Mucosa of descending colon (tissue), 3 donors: Measurements from ENCODE around the gene FXR2. TPM values are rescaled to one million over a fixed set of nuclear protein-coding genes. Genes with fewer than 3 reads are reported as not detected.

Experiments used
- ATAC-seq: fragments of 200-7000 bp; cut with Tn5 transposase; one replicate; pipeline ENCODE4 v1.9.1; 2020; ENCODE audit warnings: mild to moderate bottlenecking, moderate library complexity
- DNase-seq, 3 donors: peaks; one replicate each; pipeline ENCODE4 v3.0.0-alpha.2; 2020
- H3K36me3 ChIP-seq: fragments of 200-600 bp; one replicate; pipeline ENCODE4 v1.8.0; 2021; ENCODE audit warnings: low read depth, mild to moderate bottlenecking
- H3K4me1 ChIP-seq: fragments of 200-600 bp; one replicate; pipeline ENCODE4 v1.8.0; 2021; ENCODE audit warnings: low read depth, mild to moderate bottlenecking
- H3K4me3 ChIP-seq: fragments of 200-600 bp; one replicate; pipeline ENCODE4 v1.8.0; 2021; ENCODE audit warnings: mild to moderate bottlenecking
- H3K9me3 ChIP-seq: fragments of 200-600 bp; one replicate; pipeline ENCODE4 v1.8.0; 2021; ENCODE audit warnings: mild to moderate bottlenecking
- intact Hi-C, 2 donors: fragments of 100-400 bp; cut with DNase I in 1 of 2; cut with micrococcal nuclease in 1 of 2; formaldehyde crosslinking; loops; one replicate each; pipeline versions ENCODE4 v1.11.0 to v1.11.1; 2022; cut with DNase I, micrococcal nuclease
- total RNA-seq, 3 donors: library from RNA; stranded (reverse); fragmentation: NEBNext Ultra II Directional in 2 of 3; extraction: Animal tissue kit (Norgen Biotek cat#: 25700) in 2 of 3; gene quantifications; one replicate each; pipeline versions ENCODE4 v1.2.1 to v1.2.4, GENCODE V29; 2021 to 2023
- TF ChIP-seq, protein P1 (sequence below): fragments of 200-600 bp; IDR thresholded peaks from one replicate; pipeline ENCODE4 v1.8.0; 2022; ENCODE audit warnings: antibody characterized with exemption, mild to moderate bottlenecking
- donor health status: DM: no; HTN: no; CAD: no; lungs with moderate emphysema.
- donor health status: DM: no; HTN: no; CAD: no.
- donor health status: DM: no; HTN: yes; CAD: no.

FXR2 gene
- total RNA-seq, 3 donors from 2014 or later, result 23.0 to 53.3 (median 28.1) TPM

DNA sequence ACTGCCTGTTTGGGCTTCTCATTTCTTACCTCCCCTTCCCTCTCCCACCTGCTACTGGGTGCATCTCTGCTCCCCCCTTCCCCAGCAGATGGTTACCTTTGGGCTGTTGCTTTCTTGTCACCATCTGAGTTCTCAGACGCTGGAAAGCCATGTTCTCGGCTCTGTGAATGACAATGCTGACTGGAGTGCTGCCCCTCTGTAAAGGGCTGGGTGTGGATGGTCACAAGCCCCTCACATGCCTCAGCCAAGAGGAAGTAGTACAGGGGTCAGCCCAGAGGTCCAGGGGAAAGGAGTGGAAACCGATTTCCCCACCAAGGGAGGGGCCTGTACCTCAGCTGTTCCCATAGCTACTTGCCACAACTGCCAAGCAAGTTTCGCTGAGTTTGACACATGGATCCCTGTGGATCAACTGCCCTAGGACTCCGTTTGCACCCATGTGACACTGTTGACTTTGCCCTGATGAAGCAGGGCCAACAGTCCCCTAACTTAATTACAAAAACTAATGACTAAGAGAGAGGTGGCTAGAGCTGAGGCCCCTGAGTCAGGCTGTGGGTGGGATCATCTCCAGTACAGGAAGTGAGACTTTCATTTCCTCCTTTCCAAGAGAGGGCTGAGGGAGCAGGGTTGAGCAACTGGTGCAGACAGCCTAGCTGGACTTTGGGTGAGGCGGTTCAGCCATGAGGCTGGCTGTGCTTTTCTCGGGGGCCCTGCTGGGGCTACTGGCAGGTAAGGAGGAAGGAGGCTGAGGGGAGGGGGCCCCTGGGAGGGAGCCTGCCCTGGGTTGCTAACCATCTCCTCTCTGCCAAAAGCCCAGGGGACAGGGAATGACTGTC is 35.5 kb downstream of the FXR2 start, which contains the start of gene CD68:
Gene CD68, plus strand, starts transcription at position 638 of the 833 bp plus-strand sequence. Its CDS starts 40 bp downstream, at position 678.
- peak; percentile 77 for ATAC-seq
- peaks cover 30% of the 10 kb centered on the region for H3K36me3 ChIP-seq
- H3K4me3 ChIP-seq, result no peak within 1 kb of the TSS
- DNase-seq, result peak; percentile 73 to 82 (median 75)
- TF ChIP-seq, protein P1, sequence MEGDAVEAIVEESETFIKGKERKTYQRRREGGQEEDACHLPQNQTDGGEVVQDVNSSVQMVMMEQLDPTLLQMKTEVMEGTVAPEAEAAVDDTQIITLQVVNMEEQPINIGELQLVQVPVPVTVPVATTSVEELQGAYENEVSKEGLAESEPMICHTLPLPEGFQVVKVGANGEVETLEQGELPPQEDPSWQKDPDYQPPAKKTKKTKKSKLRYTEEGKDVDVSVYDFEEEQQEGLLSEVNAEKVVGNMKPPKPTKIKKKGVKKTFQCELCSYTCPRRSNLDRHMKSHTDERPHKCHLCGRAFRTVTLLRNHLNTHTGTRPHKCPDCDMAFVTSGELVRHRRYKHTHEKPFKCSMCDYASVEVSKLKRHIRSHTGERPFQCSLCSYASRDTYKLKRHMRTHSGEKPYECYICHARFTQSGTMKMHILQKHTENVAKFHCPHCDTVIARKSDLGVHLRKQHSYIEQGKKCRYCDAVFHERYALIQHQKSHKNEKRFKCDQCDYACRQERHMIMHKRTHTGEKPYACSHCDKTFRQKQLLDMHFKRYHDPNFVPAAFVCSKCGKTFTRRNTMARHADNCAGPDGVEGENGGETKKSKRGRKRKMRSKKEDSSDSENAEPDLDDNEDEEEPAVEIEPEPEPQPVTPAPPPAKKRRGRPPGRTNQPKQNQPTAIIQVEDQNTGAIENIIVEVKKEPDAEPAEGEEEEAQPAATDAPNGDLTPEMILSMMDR, result no peak
- intact Hi-C loops, result no loop called here
- H3K4me1 ChIP-seq, result peaks cover 39% of the 10 kb centered on the region
- no peaks in the 10 kb centered on the region for H3K9me3 ChIP-seq

DNA sequence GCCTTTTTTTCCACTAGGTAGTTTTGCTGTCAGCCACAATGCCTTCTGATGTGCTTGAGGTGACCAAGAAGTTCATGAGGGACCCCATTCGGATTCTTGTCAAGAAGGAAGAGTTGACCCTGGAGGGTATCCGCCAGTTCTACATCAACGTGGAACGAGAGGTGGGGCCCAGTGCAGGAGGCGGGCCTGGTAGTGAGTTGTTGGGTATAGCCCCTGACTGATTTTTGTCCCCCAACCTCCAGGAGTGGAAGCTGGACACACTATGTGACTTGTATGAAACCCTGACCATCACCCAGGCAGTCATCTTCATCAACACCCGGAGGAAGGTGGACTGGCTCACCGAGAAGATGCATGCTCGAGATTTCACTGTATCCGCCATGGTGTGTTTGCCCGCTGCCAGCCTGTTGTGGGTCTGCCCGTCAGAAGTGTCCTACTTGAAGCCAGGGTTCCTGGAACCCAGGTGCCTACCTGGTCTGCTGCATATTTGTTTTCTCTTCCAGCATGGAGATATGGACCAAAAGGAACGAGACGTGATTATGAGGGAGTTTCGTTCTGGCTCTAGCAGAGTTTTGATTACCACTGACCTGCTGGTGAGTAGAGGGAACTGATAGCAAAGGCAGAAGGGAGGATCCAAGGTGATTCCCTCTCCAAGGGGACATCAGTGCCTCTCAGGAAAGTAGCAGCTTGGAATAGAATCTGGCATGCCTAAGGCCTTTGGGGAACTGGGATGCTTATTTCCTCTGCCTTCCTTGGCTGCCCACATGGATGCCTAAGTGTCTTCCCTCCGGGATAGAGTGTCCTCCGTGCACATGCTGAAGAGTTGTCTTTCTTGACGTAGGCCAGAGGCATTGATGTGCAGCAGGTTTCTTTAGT is 37.1 kb downstream of the FXR2 start:
- peak in 2 of 3 donors; percentile 11 to 15 for DNase-seq
- intact Hi-C loops, result no loop called here
- TF ChIP-seq, protein P1, result no peak
- no peak overlapping the region for H3K4me3 ChIP-seq
- H3K4me1 ChIP-seq, result peaks cover 35% of the 10 kb centered on the region
- H3K36me3 ChIP-seq, result peaks cover 23% of the 10 kb centered on the region
- no peak for ATAC-seq
- H3K9me3 ChIP-seq, result no peaks in the 10 kb centered on the region

DNA sequence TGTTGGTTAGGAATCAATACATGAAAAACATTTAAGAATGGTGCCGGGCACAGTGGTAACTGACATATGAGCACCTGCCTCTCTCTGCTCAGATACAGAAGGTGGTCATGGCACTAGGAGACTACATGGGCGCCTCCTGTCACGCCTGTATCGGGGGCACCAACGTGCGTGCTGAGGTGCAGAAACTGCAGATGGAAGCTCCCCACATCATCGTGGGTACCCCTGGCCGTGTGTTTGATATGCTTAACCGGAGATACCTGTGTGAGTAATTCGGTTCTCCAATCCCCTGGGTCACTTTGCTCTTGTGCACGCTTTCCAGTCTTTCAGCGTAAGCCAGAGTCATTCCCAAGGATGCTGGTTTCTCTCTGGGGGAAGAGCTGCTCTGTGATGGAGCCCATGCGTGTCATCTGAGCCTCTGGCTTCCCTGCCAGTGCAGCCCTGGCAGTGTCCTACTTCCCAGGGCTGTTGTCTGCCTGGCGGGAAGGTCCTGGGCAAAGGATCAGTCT is 38.2 kb downstream of the FXR2 start:
- H3K4me1 ChIP-seq, result peaks cover 40% of the 10 kb centered on the region
- no peak for ATAC-seq

DNA sequence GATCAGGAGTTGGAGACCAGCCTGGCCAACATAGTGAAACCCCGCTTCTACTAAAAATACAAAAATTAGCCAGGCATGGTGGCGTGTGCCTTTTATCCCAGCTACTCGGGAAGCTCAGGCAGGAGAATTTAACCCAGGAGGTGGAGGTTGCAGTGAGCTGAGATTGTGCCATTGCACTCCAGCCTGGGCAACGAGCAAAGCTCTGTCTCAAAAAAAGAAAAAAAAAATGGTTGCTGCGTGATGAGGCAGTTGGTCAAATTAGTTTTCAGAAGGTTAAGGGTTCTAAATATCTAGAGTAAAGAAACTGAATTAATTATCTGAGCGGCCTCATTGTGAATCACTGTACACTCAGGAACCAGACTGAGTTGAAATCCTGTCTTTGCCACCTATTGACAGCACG is 38.7 kb downstream of the FXR2 start:
- Histone ChIP-seq H3K4me3 (no peak overlapping the region), H3K36me3 (peaks cover 27% of the 10 kb centered on the region)
- intact Hi-C loops, result no loop called here

More for the DNA sequence above, 38.2 kb downstream of the FXR2 start:
- TF ChIP-seq, protein P1, result no peak
- DNase-seq, result peak in 2 of 3 donors; percentile 11 to 39
- H3K4me3 ChIP-seq, result no peak overlapping the region
- intact Hi-C loops, result no loop called here
- no peaks in the 10 kb centered on the region for H3K9me3 ChIP-seq
- H3K36me3 ChIP-seq, result peaks cover 27% of the 10 kb centered on the region

DNA sequence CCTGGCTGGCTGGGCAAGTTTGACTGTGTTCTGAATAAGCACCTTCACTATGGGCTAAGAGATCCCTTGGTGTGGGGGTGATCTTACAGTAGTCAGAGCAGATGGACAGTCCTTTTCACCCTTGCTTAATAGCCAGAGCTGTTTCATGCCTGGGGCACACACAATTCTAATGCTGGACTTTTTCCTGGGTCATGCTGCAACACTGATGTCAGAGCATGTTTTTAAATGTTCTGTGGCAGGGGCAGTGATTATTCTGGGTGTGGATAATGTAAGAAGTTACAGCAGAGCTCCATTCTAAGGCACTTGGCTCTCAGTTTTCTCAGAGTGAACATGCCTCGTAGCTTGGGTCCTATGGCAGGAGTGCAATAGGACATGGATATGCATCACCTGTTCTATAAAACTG is 39.2 kb downstream of the FXR2 start:
- peak in 1 of 3 donors; percentile 9 for DNase-seq
- Histone ChIP-seq H3K36me3 (peaks cover 27% of the 10 kb centered on the region), H3K4me3 (no peak overlapping the region), H3K9me3 (no peaks in the 10 kb centered on the region), H3K4me1 (peaks cover 40% of the 10 kb centered on the region)
- TF ChIP-seq, protein P1, result no peak
- no peak for ATAC-seq
- intact Hi-C loops, result no loop called here

More for the DNA sequence above, 38.7 kb downstream of the FXR2 start:
- Histone ChIP-seq H3K9me3 (no peaks in the 10 kb centered on the region), H3K4me1 (peaks cover 40% of the 10 kb centered on the region)
- DNase-seq (no peak), ATAC-seq (no peak)
- TF ChIP-seq, protein P1, result no peak
